OCI-LY1 (cell line): ENCODE measurements around the gene LTBP2.

Experiments used
- H2AFZ ChIP-seq: fragments of 200-600 bp; sonication (generic), shearing (Covaris generic); 2 replicates; pipeline ENCODE4 v1.6.0; 2014; ENCODE audit warnings: antibody characterized with exemption, mild to moderate bottlenecking, low read length
- H3F3A ChIP-seq: fragments of 200-600 bp; sonication (generic), shearing (Covaris generic); 2 replicates; pipeline ENCODE4 v1.6.0; 2014; ENCODE audit warnings: mild to moderate bottlenecking, antibody characterized with exemption, low read length, moderate library complexity; ENCODE audit not compliant: insufficient read depth
- H3K27ac ChIP-seq: fragments of 200-600 bp; sonication (generic); 2 replicates; pipeline ENCODE4 v1.5.1; 2014; ENCODE audit warnings: low read length, mixed run types, mild to moderate bottlenecking, low read depth; ENCODE audit not compliant: poor library complexity, severe bottlenecking
- H3K27me3 ChIP-seq: fragments of 200-600 bp; sonication (generic); 2 replicates; pipeline ENCODE4 v1.6.0; 2014; ENCODE audit warnings: antibody characterized with exemption, mild to moderate bottlenecking, low read length, moderate library complexity; ENCODE audit not compliant: insufficient read depth
- H3K36me3 ChIP-seq: fragments of 200-600 bp; sonication (generic); 2 replicates; pipeline ENCODE4 v1.6.1; 2014; ENCODE audit warnings: mild to moderate bottlenecking, antibody characterized with exemption, low read length, moderate library complexity, mixed read lengths; ENCODE audit not compliant: insufficient read depth
- H3K4me1 ChIP-seq: fragments of 200-600 bp; sonication (generic); 2 replicates; pipeline ENCODE4 v1.5.1; 2014; ENCODE audit warnings: mild to moderate bottlenecking, low read length, moderate library complexity; ENCODE audit not compliant: insufficient read depth, severe bottlenecking
- H3K4me2 ChIP-seq: fragments of 200-600 bp; sonication (generic), shearing (Covaris generic); 2 replicates; pipeline ENCODE4 v1.6.1; 2014; ENCODE audit warnings: low read length
- H3K4me3 ChIP-seq: fragments of 200-600 bp; sonication (generic); 2 replicates; pipeline ENCODE4 v1.5.1; 2014; ENCODE audit warnings: low read length, low read depth, mild to moderate bottlenecking, mixed read lengths; ENCODE audit not compliant: poor library complexity, severe bottlenecking
- H3K79me2 ChIP-seq: fragments of 200-600 bp; shearing (Covaris generic); 2 replicates; pipeline ENCODE4 v1.6.1; 2016; ENCODE audit warnings: mixed run types, low read length, mixed read lengths; ENCODE audit not compliant: insufficient read depth
- H3K9ac ChIP-seq: fragments of 200-600 bp; sonication (generic), shearing (Covaris generic); 2 replicates; pipeline ENCODE4 v1.6.1; 2014; ENCODE audit warnings: mild to moderate bottlenecking, low read length, mixed read lengths
- H3K9me2 ChIP-seq: fragments of 200-600 bp; sonication (generic), shearing (Covaris generic); 2 replicates; pipeline ENCODE4 v1.6.1; 2014; ENCODE audit warnings: low read depth, mild to moderate bottlenecking, low read length, mixed read lengths
- H3K9me3 ChIP-seq: fragments of 200-600 bp; shearing (Covaris generic); 2 replicates; pipeline ENCODE4 v1.6.1; 2014; ENCODE audit warnings: low read length, mixed read lengths
- H4K20me1 ChIP-seq: fragments of 200-600 bp; sonication (generic), shearing (Covaris generic); 2 replicates; pipeline ENCODE4 v1.6.0; 2016; ENCODE audit warnings: mild to moderate bottlenecking, low read length; ENCODE audit not compliant: insufficient read depth
- EZH2 ChIP-seq: fragments of 200-600 bp; sonication (generic), shearing (Covaris generic); IDR thresholded peaks from 2 replicates; pipeline ENCODE4 v1.8.0; 2017; ENCODE audit warnings: borderline replicate concordance, mixed run types, mild to moderate bottlenecking, antibody characterized with exemption, low read length, moderate library complexity, mixed read lengths
- TF ChIP-seq, protein P1 (sequence below): fragments of 200-600 bp; sonication (generic), shearing (Covaris generic); IDR thresholded peaks from 2 replicates; pipeline ENCODE4 v1.5.1; 2017; ENCODE audit warnings: mild to moderate bottlenecking, antibody characterized with exemption, low read length, moderate library complexity, mixed read lengths

Gene LTBP2

DNA sequence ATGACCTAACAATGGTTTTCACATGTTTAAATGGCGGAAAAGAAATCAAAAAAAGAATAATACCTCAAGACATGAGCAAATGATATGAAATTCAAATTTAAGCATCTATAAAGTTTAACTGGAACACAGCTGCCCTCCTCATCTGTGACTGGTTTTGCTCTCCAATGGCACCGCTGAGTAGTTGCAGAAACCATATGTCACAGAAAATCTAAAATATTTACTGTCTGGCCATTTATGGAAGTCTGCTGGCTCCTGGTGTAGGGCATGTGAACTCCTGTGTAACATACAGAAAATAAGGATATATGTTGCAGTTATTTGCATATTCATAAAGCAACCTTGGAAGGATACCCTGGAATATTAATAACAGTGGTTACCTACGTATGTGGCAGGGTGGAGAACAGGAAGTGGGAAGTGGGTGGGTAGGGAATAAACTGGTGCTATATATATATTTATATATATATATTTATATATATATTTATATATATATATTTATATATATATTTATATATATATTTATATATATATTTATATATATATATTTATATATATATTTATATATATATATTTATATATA is 48.4 kb downstream of the LTBP2 start:
- Histone ChIP-seq H3K4me2 (no peak overlapping the region), H3K4me1 (no peaks in the 10 kb centered on the region), H4K20me1 (no peaks in the 10 kb centered on the region), H3K9me3 (no peaks in the 10 kb centered on the region), H3K4me3 (no peak overlapping the region), H3K79me2 (no peaks in the 10 kb centered on the region), H3K27ac (no peak overlapping the region), H3K27me3 (no peaks in the 10 kb centered on the region), H3K36me3 (no peaks in the 10 kb centered on the region), H3K9me2 (no peaks in the 10 kb centered on the region), H3F3A (no peaks in the 10 kb centered on the region), H3K9ac (no peak overlapping the region), H2AFZ (no peak overlapping the region)
- TF ChIP-seq, protein P1, sequence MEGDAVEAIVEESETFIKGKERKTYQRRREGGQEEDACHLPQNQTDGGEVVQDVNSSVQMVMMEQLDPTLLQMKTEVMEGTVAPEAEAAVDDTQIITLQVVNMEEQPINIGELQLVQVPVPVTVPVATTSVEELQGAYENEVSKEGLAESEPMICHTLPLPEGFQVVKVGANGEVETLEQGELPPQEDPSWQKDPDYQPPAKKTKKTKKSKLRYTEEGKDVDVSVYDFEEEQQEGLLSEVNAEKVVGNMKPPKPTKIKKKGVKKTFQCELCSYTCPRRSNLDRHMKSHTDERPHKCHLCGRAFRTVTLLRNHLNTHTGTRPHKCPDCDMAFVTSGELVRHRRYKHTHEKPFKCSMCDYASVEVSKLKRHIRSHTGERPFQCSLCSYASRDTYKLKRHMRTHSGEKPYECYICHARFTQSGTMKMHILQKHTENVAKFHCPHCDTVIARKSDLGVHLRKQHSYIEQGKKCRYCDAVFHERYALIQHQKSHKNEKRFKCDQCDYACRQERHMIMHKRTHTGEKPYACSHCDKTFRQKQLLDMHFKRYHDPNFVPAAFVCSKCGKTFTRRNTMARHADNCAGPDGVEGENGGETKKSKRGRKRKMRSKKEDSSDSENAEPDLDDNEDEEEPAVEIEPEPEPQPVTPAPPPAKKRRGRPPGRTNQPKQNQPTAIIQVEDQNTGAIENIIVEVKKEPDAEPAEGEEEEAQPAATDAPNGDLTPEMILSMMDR: no peak
- no peak for TF ChIP-seq EZH2

DNA sequence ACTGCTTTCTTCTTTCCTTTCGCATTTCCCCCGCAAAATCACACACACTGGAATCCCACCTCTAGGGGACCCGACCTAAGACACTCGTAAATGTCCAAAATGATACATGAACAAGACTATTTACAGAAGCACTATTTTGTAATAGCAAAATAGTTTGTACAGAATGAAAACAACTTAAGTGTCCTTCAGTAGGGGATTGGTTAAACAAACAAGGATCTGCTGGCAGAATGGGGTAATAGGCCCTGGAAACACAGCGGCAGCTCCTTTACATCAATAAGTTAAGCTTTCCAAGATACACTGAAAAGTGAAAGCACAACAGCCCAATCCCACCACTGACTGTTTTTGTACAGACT is 48.8 kb downstream of the LTBP2 start:
- H3K4me2 ChIP-seq: no peak overlapping the region
- H4K20me1 ChIP-seq: no peaks in the 10 kb centered on the region
- H2AFZ ChIP-seq: no peak overlapping the region
- H3K4me1 ChIP-seq: no peaks in the 10 kb centered on the region
- H3F3A ChIP-seq: no peaks in the 10 kb centered on the region
- no peak overlapping the region for H3K4me3 ChIP-seq
- H3K36me3 ChIP-seq: no peaks in the 10 kb centered on the region
- no peaks in the 10 kb centered on the region for H3K27me3 ChIP-seq
- no peak overlapping the region for H3K27ac ChIP-seq
- no peaks in the 10 kb centered on the region for H3K9me3 ChIP-seq
- no peak for TF ChIP-seq EZH2
- TF ChIP-seq, protein P1: no peak
- H3K9ac ChIP-seq: no peak overlapping the region
- H3K9me2 ChIP-seq: no peaks in the 10 kb centered on the region
- H3K79me2 ChIP-seq: no peaks in the 10 kb centered on the region

DNA sequence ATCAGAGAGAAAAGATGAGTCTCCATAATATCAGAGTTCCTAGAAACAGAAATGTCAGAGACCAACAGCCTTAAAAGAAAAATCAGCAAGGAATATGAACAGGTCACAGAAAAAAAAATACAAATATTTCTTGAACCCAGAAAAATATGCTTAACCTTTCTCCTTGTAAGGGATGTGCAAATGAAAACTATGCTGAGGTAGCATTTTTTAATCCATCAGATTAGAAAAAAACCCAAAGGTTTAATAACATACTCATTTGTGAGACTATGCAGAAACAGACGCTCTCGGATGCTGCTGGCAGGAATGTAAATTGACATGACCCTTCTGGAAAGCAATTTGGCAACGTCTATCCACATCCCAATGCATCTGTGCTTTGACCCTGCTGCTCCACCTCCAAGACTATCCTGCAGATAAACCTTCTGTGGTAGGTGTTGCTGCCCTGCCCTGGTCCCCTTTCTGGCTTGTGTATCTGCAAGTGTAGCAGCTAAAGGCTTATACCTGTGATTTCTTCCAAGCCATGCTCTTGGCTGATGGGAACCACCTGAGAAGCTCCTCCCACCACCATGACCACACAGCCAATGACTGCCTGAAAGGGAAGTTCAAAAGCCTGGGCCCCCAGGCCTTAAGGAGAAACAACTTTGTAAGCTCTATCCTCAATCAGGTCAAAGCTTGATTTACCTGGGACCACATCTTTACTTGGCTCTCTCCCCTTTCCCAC is 49.4 kb downstream of the LTBP2 start:
- H3K4me2 ChIP-seq: no peak overlapping the region
- no peak overlapping the region for H2AFZ ChIP-seq
- no peak overlapping the region for H3K9ac ChIP-seq
- no peaks in the 10 kb centered on the region for H3K27me3 ChIP-seq
- H3K9me2 ChIP-seq: no peaks in the 10 kb centered on the region
- H3K4me3 ChIP-seq: no peak overlapping the region
- no peaks in the 10 kb centered on the region for H3K36me3 ChIP-seq
- no peak overlapping the region for H3K27ac ChIP-seq
- no peaks in the 10 kb centered on the region for H3K9me3 ChIP-seq
- no peak for TF ChIP-seq EZH2
- TF ChIP-seq, protein P1: no peak
- H3F3A ChIP-seq: no peaks in the 10 kb centered on the region
- H3K4me1 ChIP-seq: no peaks in the 10 kb centered on the region
- H4K20me1 ChIP-seq: no peaks in the 10 kb centered on the region
- no peaks in the 10 kb centered on the region for H3K79me2 ChIP-seq
